H1 (cell line): ENCODE measurements around the gene ACOD1.

Experiments
- CEBPB ChIP-seq: IDR thresholded peaks from 2 replicates; pipeline ENCODE4 v1.6.1; 2012; ENCODE audit warnings: low read depth, low read length
- CTCF ChIP-seq, 3 experiments: IDR thresholded peaks; 1 replicate in 2 of 3; 2 replicates in 1 of 3; pipeline versions ENCODE4 v1.5.1 to v1.6.1; 2011; ENCODE audit warnings: low read length in 3 of 3, mild to moderate bottlenecking in 3 of 3, inconsistent platforms in 2 of 3, low read depth in 1 of 3, moderate library complexity in 1 of 3; ENCODE audit not compliant: insufficient read depth in 1 of 3; ENCODE audit errors: control extremely low read depth in 1 of 3
- EZH2 ChIP-seq: fragments of 200-600 bp; sonication (generic); IDR thresholded peaks from 2 replicates; pipeline ENCODE4 v1.7.1; 2012; ENCODE audit warnings: low read depth, mild to moderate bottlenecking, moderate library complexity, low read length, inconsistent platforms; ENCODE audit not compliant: severe bottlenecking
- PHF8 ChIP-seq: fragments of 200-600 bp; sonication (generic); conservative IDR thresholded peaks from 2 replicates; pipeline ENCODE4 v1.7.1; 2012; ENCODE audit warnings: low read depth, mild to moderate bottlenecking, inconsistent platforms, low read length, moderate library complexity
- POLR2AphosphoS5 ChIP-seq: IDR thresholded peaks from 2 replicates; pipeline ENCODE4 v1.6.1; 2011; ENCODE audit warnings: low read depth, low read length
- TAF1 ChIP-seq: IDR thresholded peaks from 2 replicates; pipeline ENCODE4 v1.6.1; 2011; ENCODE audit warnings: mild to moderate bottlenecking, low read depth, low read length

GRCh38 chr13:76953968-76954367 is 5.7 kb downstream of the ACOD1 start:
- no peak for TF ChIP-seq TAF1
- TF ChIP-seq POLR2AphosphoS5: no peak
- no peak for TF ChIP-seq PHF8
- no peak for TF ChIP-seq CEBPB
- TF ChIP-seq CTCF (IDR thresholded peaks at IDR 0.05; ENCODE audit: control extremely low read depth in 1 of 3, insufficient read depth in 1 of 3, low read depth in 1 of 3, low read length in 3 of 3): no peak
- no peak for TF ChIP-seq EZH2
